CD4-positive, alpha-beta T cell treated with Interleukin-6 at 100 ng/mL for 8 hours (primary cell): ENCODE data around the gene TUBD1.

Experiments used
- DNase-seq: peaks from one replicate; pipeline ENCODE4 v3.0.0-alpha.2; 2020; ENCODE audit warnings: mixed read lengths, low spot score

The TUBD1 gene

DNA sequence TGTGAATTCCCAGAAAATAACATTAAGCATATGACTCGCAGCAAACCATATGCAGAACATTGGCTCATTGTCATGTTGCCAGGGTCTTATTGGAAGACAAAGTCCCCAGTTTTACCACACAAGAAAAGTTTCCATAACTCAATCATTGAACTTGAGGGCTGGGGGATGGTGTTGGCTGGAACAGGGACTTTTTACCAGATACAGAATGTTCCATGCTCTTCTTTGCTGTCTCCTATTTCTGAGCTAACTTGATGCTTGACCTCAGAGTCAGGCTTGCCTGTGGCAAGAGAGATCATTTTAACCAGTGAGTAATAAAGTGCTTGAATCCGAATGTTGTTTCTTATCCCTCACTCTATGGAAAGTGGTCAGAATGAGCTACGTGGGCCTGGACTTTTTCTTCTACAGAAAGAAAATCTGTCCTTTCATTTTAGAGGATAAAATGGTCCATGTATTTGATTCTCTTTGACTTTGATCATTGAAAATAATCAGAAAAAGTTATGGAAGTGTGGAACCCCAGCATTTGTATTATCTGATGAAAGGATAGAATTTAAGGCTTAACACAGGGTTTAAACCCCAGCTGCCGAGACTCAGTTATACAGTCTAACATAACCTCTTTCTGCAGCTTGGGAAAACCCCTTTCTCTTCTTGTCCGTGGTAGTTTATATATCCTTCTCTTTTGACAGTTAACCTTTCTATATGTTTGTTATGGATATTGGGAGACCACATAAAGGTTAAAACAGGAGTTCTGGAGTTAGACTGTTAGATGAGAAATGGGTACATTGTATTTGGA lies 67.0 kb downstream of the TUBD1 start:
- DNase-seq, result no peak

DNA sequence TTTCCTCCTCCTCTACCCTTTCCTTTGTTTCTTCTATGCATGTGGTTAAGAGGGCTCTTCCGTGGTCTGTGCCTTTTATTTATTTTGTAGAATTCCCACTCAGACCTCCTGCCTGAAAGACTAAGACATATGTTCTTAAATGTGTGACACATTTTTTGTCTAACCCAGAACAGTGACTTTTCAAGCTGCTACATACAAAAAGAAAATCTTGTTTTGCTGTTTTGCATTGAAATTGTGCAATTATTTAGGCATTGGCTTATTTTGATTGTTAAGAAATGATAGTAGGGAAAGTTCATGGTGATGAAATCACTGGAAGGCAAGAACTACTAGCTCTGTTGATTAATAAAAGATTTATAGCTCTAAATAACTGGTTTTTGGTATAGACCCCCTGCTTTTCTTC lies 76.8 kb downstream of the TUBD1 start:
- DNase-seq, result no peak

DNA sequence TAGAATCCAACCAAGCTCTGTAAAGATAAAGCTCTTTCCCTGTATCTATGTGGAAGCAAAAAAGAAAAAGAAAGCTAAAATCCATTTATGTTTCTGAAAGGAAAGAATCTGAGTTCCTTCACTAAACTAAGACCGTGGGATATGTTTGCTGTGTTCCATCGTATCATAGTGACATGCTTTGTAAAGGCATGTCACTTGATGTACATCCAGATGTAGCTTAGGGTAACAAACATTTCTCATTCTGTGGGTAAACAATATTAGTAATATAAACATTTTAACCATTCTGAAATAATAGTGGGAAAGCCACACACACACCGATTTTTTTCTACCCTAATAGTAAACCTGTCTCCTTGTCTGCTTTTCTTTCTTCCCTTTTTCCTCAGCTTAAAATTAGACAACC lies 78.1 kb downstream of the TUBD1 start:
- DNase-seq, result no peak

DNA sequence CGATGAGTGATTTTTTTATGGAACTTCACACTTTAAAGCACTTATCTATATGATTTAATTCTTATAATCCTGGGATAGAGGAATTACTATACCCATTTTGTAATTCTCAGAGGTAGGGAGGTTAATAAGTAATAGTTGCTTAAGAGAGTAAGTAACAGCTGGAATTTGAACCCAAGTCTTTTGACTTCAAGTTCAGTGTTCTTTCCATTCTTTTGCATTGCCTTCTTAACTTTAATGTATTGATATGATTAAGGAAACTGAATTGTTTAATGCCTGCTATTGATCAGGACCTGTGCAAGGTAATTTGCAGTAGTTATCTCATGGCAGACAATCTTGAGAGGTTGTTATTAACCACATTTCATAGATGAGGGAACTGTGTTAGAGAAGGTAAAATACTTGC lies 78.5 kb downstream of the TUBD1 start:
- DNase-seq, result no peak

DNA sequence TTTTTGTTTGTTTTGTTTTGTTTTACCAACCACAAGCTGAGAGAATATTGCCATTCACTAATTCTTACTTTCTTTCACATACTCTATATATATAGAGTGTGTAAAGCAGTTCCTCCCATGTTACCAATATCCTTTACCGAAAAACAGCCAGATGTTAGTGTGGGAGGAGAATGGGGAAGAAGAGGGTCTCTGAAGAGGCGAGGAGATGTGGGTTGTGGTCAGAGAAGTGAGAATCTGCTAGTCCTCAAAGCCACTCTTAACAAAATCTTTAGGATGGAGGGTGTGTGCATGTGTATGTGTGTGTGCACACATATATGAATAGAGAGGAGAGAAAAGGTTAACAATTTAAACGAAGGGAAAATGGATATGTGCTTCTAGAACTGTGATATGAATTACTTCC lies 80.6 kb downstream of the TUBD1 start:
- DNase-seq, result no peak

DNA sequence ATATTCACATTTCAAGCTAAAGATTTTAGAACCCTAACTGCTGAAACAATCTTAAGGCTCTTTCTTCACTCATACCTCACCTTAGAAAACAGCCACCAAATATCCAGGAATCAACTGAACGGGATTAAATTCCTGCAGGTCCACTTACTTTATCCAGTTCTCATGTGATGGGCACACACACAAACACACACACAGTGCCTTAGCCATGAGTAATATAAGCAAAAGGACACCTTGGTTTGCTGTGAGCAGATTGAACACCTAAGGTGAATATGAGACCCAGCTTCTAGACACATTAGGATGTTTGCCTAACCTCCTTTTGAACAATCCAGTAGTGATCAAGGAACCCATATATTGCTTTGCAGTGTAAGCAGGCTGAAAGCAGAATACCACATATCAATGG lies 81.5 kb downstream of the TUBD1 start:
- DNase-seq, result no peak

DNA sequence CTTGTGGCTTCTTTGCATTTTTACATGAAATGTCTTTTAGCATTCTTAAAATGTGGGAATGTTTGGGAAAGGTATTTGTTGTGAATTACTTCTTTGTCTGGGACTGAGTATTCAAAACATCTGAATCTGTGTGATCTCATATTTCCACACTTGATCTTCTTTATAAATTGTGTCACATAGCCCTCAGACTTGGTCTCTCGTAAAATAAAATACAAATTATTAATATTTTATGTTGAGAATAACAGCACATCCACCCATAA lies 81.9 kb downstream of the TUBD1 start:
- DNase-seq, result no peak
